Heart right ventricle (tissue), 16 donors: ENCODE data around the gene LINGO3. TPM values are rescaled to one million over a fixed set of nuclear protein-coding genes. Genes with fewer than 3 reads are reported as not detected.
A peak's percentile ranks its signal among the peaks of the same experiment; 100 is the strongest.

Experiments
- ATAC-seq, 8 donors: fragments of 200-7000 bp; cut with Tn5 transposase; one replicate each; pipeline ENCODE4 v1.9.1; 2020; ENCODE audit warnings: mild to moderate bottlenecking in 8 of 8, moderate library complexity in 8 of 8, moderate number of reproducible peaks in 1 of 8
- DNase-seq, 2 donors: peaks; one replicate each; pipeline ENCODE4 v3.0.0-alpha.2; 2020
- H3K27ac ChIP-seq, 10 donors: fragments of 200-600 bp; sonication (generic) in 2 of 10; one replicate each; pipeline versions ENCODE4 v1.5.0 to v1.8.0; 2020 to 2022; ENCODE audit warnings: mild to moderate bottlenecking in 3 of 10
- H3K27me3 ChIP-seq, 7 donors: fragments of 200-600 bp; one replicate each; pipeline ENCODE4 v1.8.0; 2021 to 2022; ENCODE audit warnings: mild to moderate bottlenecking in 2 of 7
- H3K36me3 ChIP-seq, 9 donors: fragments of 200-600 bp; sonication (generic) in 1 of 9; one replicate each; pipeline versions ENCODE4 v1.5.0 to v1.8.0; 2020 to 2022; ENCODE audit warnings: mild to moderate bottlenecking in 2 of 9
- H3K4me1 ChIP-seq, 9 donors: fragments of 200-600 bp; sonication (generic) in 1 of 9; one replicate each; pipeline versions ENCODE4 v1.5.0 to v1.8.0; 2020 to 2022; ENCODE audit warnings: mild to moderate bottlenecking in 4 of 9
- H3K4me3 ChIP-seq, 10 donors: fragments of 200-600 bp; sonication (generic) in 2 of 10; one replicate each; pipeline versions ENCODE4 v1.5.0 to v1.8.0; 2020 to 2022; ENCODE audit warnings: mild to moderate bottlenecking in 7 of 10, moderate library complexity in 2 of 10
- H3K9me3 ChIP-seq, 11 donors: fragments of 200-600 bp in 10 of 11; sonication (generic) in 2 of 11; one replicate each; pipeline versions ENCODE4 v1.5.0 to v1.8.0; 2013 to 2022; ENCODE audit warnings: mild to moderate bottlenecking in 2 of 11, control low read depth in 1 of 11, moderate library complexity in 1 of 11
- CTCF ChIP-seq, 9 donors: fragments of 200-600 bp; sonication (generic) in 2 of 9; IDR thresholded peaks; one replicate each; pipeline versions ENCODE4 v1.5.0 to v1.8.0; 2021 to 2022; ENCODE audit warnings: antibody characterized with exemption in 9 of 9, mild to moderate bottlenecking in 5 of 9, moderate library complexity in 1 of 9
- WGBS, 2 donors: extraction: QIAGEN DNeasy Blood & Tissue Kit; methylation state at CpG; one replicate each; pipeline ENCODE4 v1.1.7; 2013; ENCODE audit warnings: inconsistent platforms in 1 of 2; 5-methylcytosine and 5-hydroxymethylcytosine counted together
- intact Hi-C, 10 donors: fragments of 100-400 bp; cut with DNase I; formaldehyde crosslinking; loops; one replicate each; pipeline versions ENCODE4 v1.11.1 to v1.14.2; 2022
- polyA plus RNA-seq, 2 donors: library from polyadenylated mRNA; stranded (reverse); fragments of 200-250 nt; gene quantifications; one replicate each; pipeline ENCODE4 v1.2.3, GENCODE V29; 2013
- total RNA-seq, 10 donors: library from RNA; stranded (reverse); fragmentation: NEBNext Ultra II Directional in 3 of 10; extraction: Animal tissue kit (Norgen Biotek cat#: 25700) in 3 of 10; gene quantifications; one replicate each; pipeline versions ENCODE4 v1.2.1 to v1.2.4, GENCODE V29; 2021 to 2023
- donor health status: Arrhythmogenic right ventricular cardiomyopathy.
- donor health status: ischemic (EF 13 %, LVEDD 7.1; RV severe dilation, severe dysfunction).
- donor health status: healthy with polysubstance abuse.
- donor health status: DM: no; HTN: yes; CAD: no.
- donor health status: DM: no; HTN: no; CAD: no.
- donor health status: ischemic (EF 25% LVEDD 6.9; RV normal size, moderate dysfunction).
- donor health status: ischemic (EF 25% LVEDD 5.7; RV mildly dilated, moderate dysfunction).
- donor health status: healthy.
- donor health status: DM: yes; HTN: yes; CAD: no.
- donor health status: Ischemic cardiomyopathy.
- donor health status: ischemic (EF 35%, LVEDD 5.7; RV mildly dilated, moderate dysfunction).
- donor health status: nonischemic (EF 11% LVEDD 7.7; RV severe dilation, severe dysfunction).
- donor health status: DM: yes; HTN: yes; CAD: no.
- donor health status: PGD.
- donor health status: ischemic (EF 29% LVEDD 5.4; RV normal size, mild dysfunction).
- donor health status: nonischemic (EF 23%, LVEDD 6.1; RV moderate dilation, normal function).

LINGO3 gene
- total and polyA plus RNA-seq, 12 donors = not detected

- H3K4me1 ChIP-seq = peaks cover 6 to 31% (median 18%) of the 10 kb centered on the region in 9 donors
- no peak overlapping the region for H3K27ac ChIP-seq
- no peak overlapping the region for H3K4me3 ChIP-seq
- TF ChIP-seq CTCF (IDR thresholded peaks at IDR 0.05) = no peak
- 87 to 88% methylated on average over 16 of the region's 16 CpGs for WGBS, 2 donors
- ATAC-seq (no peak), DNase-seq (no peak)
- intact Hi-C loops = no loop called here
- H3K27me3 ChIP-seq = peaks cover 6 to 48% (median 42%) of the 10 kb centered on the region in 7 donors
- H3K9me3 ChIP-seq = no peaks in the 10 kb centered on the region
- no peaks in the 10 kb centered on the region for H3K36me3 ChIP-seq
These were observed 11.8 kb downstream of the LINGO3 start for GRCh38 chr19:2296141-2296540.

- Histone ChIP-seq H3K36me3 (no peaks in the 10 kb centered on the region), H3K4me1 (peaks cover 19 to 45% (median 32%) of the 10 kb centered on the region in 9 donors), H3K4me3 (peak overlapping the region in 6 of 10 donors; percentile 7 to 31 (median 16)), H3K27me3 (peaks cover 18 to 51% (median 45%) of the 10 kb centered on the region in 7 donors), H3K27ac (no peak overlapping the region), H3K9me3 (no peaks in the 10 kb centered on the region)
- 9 to 10% methylated on average over 26 of the region's 26 CpGs for WGBS, 2 donors
- intact Hi-C loops = no loop called here
- ATAC-seq = peak; percentile 52 to 84 (median 68)
- no peak for TF ChIP-seq CTCF (IDR thresholded peaks at IDR 0.05)
- DNase-seq = no peak
These were observed 13.1 kb downstream of the LINGO3 start for GRCh38 chr19:2294687-2295335.

- peak overlapping the region in 1 of 10 donors; percentile 91 for H3K27ac ChIP-seq
- intact Hi-C loops = no loop called here
- ATAC-seq = no peak
- no peaks in the 10 kb centered on the region for H3K36me3 ChIP-seq
- H3K27me3 ChIP-seq = peaks cover 25 to 78% (median 65%) of the 10 kb centered on the region in 7 donors
- no peak for DNase-seq
- H3K9me3 ChIP-seq = no peaks in the 10 kb centered on the region
- H3K4me1 ChIP-seq = peaks cover 21 to 62% (median 35%) of the 10 kb centered on the region in 9 donors
- 5 to 6% methylated on average over 63 to 67 of the region's 67 CpGs for WGBS, 2 donors
- peak overlapping the region in 9 of 10 donors; percentile 10 to 63 (median 42) for H3K4me3 ChIP-seq
- no peak for TF ChIP-seq CTCF (IDR thresholded peaks at IDR 0.05)
These were observed 16.7 kb downstream of the LINGO3 start for GRCh38 chr19:2291185-2291751.

GRCh38 chr19:2290441-2291184 lies 17.3 kb downstream of the LINGO3 start:
- intact Hi-C loops = no loop called here
- 2 to 3% methylated on average over 79 to 82 of the region's 82 CpGs for WGBS, 2 donors
- Histone ChIP-seq H3K27ac (peak overlapping the region in 3 of 10 donors; percentile 36 to 91 (median 48)), H3K4me3 (peak overlapping the region; percentile 10 to 63 (median 40)), H3K9me3 (no peaks in the 10 kb centered on the region), H3K4me1 (peaks cover 21 to 62% (median 35%) of the 10 kb centered on the region in 9 donors), H3K36me3 (no peaks in the 10 kb centered on the region), H3K27me3 (peaks cover 25 to 81% (median 62%) of the 10 kb centered on the region in 7 donors)
- DNase-seq (no peak), ATAC-seq (peak in 1 of 8 donors; percentile 2)
- TF ChIP-seq CTCF (IDR thresholded peaks at IDR 0.05) = no peak
